AG10803 (cell line): ENCODE measurements around the gene MRM1.

Experiments used
- DNase-seq: peaks from one replicate; pipeline ENCODE4 v3.0.0; 2010; ENCODE audit warnings: low read depth
- H3K4me3 ChIP-seq: 2 replicates; pipeline ENCODE4 v1.5.1; 2011; ENCODE audit warnings: mild to moderate bottlenecking, low read length, control low read depth
- TF ChIP-seq, protein P1 (sequence below): conservative IDR thresholded peaks from 2 replicates; pipeline ENCODE4 v1.5.1; 2011; ENCODE audit warnings: mild to moderate bottlenecking, low read length, control low read depth, inconsistent platforms

The MRM1 gene

GRCh38 chr17:36643086-36643685, 41.8 kb downstream of the MRM1 start:
- H3K4me3 ChIP-seq, result no peak overlapping the region
- TF ChIP-seq, protein P1, sequence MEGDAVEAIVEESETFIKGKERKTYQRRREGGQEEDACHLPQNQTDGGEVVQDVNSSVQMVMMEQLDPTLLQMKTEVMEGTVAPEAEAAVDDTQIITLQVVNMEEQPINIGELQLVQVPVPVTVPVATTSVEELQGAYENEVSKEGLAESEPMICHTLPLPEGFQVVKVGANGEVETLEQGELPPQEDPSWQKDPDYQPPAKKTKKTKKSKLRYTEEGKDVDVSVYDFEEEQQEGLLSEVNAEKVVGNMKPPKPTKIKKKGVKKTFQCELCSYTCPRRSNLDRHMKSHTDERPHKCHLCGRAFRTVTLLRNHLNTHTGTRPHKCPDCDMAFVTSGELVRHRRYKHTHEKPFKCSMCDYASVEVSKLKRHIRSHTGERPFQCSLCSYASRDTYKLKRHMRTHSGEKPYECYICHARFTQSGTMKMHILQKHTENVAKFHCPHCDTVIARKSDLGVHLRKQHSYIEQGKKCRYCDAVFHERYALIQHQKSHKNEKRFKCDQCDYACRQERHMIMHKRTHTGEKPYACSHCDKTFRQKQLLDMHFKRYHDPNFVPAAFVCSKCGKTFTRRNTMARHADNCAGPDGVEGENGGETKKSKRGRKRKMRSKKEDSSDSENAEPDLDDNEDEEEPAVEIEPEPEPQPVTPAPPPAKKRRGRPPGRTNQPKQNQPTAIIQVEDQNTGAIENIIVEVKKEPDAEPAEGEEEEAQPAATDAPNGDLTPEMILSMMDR, result no peak
- no peak for DNase-seq

- H3K4me3 ChIP-seq, result no peak overlapping the region
- no peak for DNase-seq
- TF ChIP-seq, protein P1, result no peak
Measured at GRCh38 chr17:36645422-36645821, 44.0 kb downstream of the MRM1 start.

- TF ChIP-seq, protein P1, result no peak
- no peak overlapping the region for H3K4me3 ChIP-seq
- no peak for DNase-seq
Measured at GRCh38 chr17:36647636-36648035, 46.3 kb downstream of the MRM1 start.

GRCh38 chr17:36650096-36650775, 48.9 kb downstream of the MRM1 start:
- no peak overlapping the region for H3K4me3 ChIP-seq
- TF ChIP-seq, protein P1, result no peak
- no peak for DNase-seq

DNA sequence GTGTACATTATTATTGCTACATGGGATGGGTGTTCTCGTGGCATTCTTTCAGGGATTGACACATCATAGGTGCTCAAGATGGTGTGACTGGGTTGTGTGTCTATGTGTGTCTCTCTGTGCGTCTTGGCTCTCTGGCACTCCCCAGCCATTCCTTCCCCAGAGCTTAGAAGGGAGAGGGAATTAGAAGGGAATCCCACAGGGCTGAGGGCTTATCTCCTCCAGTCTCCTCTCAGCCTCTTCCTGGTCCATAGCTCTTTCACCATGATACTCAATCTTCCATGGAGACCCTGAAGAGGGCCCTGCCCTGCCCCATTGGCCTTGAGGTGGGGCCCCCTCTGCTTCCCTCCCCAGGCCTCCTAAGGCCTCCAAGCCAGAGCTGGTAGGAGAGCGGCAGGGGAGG, 52.0 kb downstream of the MRM1 start:
- no peak for DNase-seq
- TF ChIP-seq, protein P1, result no peak
- no peak overlapping the region for H3K4me3 ChIP-seq

GRCh38 chr17:36653856-36654255, 52.5 kb downstream of the MRM1 start:
- DNase-seq, result no peak
- no peak overlapping the region for H3K4me3 ChIP-seq
- TF ChIP-seq, protein P1, result no peak

DNA sequence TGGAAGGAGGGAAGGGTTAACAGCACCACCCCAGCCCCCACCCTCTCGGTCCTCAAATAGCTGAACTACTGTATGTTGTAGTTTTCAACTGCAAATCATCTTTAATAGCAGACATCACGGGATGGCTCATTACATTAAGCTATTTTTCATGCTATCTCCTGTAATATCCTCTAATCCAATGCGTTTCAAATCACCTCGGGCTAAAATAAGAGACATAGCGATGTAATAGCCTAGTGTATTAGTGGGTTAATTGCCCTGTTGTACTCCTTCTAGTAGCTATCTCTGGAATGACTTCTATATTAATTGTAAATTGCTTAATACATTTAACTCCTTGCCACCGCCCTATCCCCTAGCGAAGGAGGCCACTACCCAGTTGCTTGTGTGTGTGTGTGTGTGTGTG, 54.3 kb downstream of the MRM1 start:
- no peak overlapping the region for H3K4me3 ChIP-seq
- no peak for DNase-seq
- TF ChIP-seq, protein P1, result no peak
